Coronary artery (tissue), 2 donors: ENCODE measurements around the gene FAM237A.

Source experiments
- DNase-seq: peaks from one replicate; pipeline ENCODE4 v3.0.0-alpha.2; 2017; ENCODE audit warnings: low spot score
- H3K27ac ChIP-seq, 2 donors: fragments of 200-600 bp; sonication (generic); one replicate each; pipeline ENCODE4 v1.5.1; 2016 to 2019
- H3K4me3 ChIP-seq: fragments of 200-600 bp; sonication (generic); 2 replicates; pipeline ENCODE4 v1.5.1; 2016; ENCODE audit warnings: mild to moderate bottlenecking, moderate library complexity
- TF ChIP-seq, protein P1 (sequence below): fragments of 200-600 bp; sonication (generic); IDR thresholded peaks from one replicate; pipeline ENCODE4 v1.5.1; 2019; ENCODE audit warnings: antibody characterized with exemption

The FAM237A gene

GRCh38 chr2:206614811-206615210 is 27.5 kb upstream of the FAM237A start:
- no peak for DNase-seq
- Histone ChIP-seq H3K27ac (no peak overlapping the region), H3K4me3 (no peak overlapping the region)
- TF ChIP-seq, protein P1, sequence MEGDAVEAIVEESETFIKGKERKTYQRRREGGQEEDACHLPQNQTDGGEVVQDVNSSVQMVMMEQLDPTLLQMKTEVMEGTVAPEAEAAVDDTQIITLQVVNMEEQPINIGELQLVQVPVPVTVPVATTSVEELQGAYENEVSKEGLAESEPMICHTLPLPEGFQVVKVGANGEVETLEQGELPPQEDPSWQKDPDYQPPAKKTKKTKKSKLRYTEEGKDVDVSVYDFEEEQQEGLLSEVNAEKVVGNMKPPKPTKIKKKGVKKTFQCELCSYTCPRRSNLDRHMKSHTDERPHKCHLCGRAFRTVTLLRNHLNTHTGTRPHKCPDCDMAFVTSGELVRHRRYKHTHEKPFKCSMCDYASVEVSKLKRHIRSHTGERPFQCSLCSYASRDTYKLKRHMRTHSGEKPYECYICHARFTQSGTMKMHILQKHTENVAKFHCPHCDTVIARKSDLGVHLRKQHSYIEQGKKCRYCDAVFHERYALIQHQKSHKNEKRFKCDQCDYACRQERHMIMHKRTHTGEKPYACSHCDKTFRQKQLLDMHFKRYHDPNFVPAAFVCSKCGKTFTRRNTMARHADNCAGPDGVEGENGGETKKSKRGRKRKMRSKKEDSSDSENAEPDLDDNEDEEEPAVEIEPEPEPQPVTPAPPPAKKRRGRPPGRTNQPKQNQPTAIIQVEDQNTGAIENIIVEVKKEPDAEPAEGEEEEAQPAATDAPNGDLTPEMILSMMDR: no peak

DNA sequence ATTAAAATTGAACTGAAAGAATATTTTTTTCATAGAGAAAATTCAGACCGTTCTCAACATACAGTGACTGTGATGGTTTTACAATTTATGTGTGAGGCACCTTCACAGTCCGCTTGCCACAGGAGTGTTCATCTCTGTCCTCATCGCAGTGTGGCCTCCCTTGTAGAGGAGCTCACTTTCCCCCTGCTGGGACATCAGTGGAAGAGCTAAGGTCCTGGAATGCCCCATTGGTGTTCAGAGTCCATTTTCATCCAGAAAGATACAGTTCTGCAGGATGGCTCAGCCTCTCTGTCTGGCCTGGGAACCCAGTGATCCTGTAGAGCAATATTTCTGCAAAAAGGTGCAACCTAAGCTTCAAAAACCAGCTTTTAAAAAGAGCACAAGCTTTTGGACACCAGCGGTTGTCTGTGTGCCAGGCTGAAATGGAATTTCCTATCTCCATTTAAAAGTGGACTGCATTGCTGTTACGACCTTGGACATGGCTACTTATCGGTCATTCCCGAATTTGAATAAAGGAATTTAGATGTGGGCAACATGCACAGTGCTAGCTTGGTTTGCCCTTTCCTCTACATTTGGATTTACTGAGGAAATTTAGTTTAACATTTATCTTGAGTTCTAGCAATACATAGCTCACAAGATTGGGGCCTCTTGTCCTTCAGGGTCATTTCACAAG is 26.7 kb upstream of the FAM237A start:
- TF ChIP-seq, protein P1: no peak
- no peak overlapping the region for H3K27ac ChIP-seq
- DNase-seq: no peak
- no peak overlapping the region for H3K4me3 ChIP-seq

- Histone ChIP-seq H3K27ac (no peak overlapping the region), H3K4me3 (no peak overlapping the region)
- TF ChIP-seq, protein P1: no peak
- DNase-seq: no peak
These were observed 26.1 kb upstream of the FAM237A start for GRCh38 chr2:206616151-206616550.

- TF ChIP-seq, protein P1: no peak
- no peak for DNase-seq
- Histone ChIP-seq H3K4me3 (no peak overlapping the region), H3K27ac (no peak overlapping the region)
These were observed 23.3 kb upstream of the FAM237A start for GRCh38 chr2:206619011-206619410.

DNA sequence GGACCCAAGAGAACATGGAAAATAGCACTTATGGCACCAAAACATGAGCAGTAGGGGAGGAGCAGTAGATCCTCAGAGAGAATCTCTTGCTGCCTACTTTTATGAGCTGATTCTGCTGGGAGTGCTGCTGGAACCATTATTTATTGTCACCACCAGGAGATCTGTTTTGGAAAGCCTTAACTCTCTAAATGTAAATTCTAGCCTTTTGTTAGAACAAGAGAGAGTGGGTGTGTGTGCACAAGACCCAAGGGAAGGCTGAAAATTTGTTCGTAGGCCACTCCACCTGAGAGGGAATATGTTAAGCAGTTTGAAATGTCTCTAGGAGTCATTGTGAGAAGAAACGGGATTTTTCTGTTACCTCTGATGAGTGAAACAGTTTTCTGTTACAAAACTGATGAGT is 16.2 kb upstream of the FAM237A start:
- DNase-seq: no peak
- TF ChIP-seq, protein P1: no peak
- no peak overlapping the region for H3K4me3 ChIP-seq
- H3K27ac ChIP-seq: no peak overlapping the region

GRCh38 chr2:206627632-206628031 is 14.7 kb upstream of the FAM237A start:
- TF ChIP-seq, protein P1: no peak
- Histone ChIP-seq H3K4me3 (no peak overlapping the region), H3K27ac (no peak overlapping the region)
- no peak for DNase-seq

GRCh38 chr2:206631340-206631739 is 10.9 kb upstream of the FAM237A start:
- TF ChIP-seq, protein P1: no peak
- H3K4me3 ChIP-seq: no peak overlapping the region
- DNase-seq: no peak
- H3K27ac ChIP-seq: no peak overlapping the region
